GM19099 (cell line): ENCODE data around the gene DENND2A.

Experiments used
- POLR2A ChIP-seq: IDR thresholded peaks from 3 replicates; pipeline ENCODE4 v1.6.1; 2011; ENCODE audit warnings: low read depth; ENCODE audit not compliant: insufficient read length; ENCODE audit errors: extremely low read depth

The DENND2A gene

DNA sequence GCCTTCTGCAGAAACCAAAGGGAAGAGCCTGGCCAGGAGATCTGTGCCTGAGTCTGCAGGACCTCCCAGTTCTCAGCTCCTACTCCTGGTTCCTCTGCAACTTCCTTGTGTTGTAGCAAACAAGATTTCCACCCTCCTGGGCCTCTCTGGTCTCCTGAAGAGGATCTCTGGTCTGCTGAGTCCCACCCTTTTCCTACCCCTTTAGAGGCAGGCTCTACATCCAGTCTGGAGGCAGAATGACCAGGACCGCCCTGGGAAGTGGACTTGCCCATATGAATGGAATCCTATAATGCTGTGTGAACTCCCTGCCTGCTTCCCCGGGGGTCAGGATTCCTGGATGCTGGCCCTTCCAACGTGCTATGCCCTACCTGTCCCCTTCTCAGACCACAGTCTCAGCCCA lies 3.2 kb downstream of the DENND2A start:
- TF ChIP-seq POLR2A, result no peak

DNA sequence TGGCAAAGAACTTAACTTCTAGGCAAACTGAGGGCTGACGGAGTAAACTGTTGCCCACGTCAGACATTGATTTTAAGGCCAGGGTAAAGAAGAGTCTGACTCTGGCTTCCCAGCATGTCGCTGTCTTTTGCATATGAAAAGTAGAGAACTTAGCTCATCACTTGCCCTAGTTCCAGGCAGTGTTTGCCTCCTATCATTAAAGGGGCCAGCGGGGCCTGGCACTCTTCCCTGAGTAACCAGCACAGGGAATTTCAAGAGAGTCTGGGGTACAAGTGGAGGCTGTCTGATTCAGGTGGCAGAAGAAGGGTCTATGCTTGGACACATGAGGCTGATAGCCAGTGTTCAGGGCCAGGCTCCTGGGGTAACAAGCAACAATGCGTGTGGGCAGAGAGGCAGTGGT lies 4.8 kb downstream of the DENND2A start:
- no peak for TF ChIP-seq POLR2A

DNA sequence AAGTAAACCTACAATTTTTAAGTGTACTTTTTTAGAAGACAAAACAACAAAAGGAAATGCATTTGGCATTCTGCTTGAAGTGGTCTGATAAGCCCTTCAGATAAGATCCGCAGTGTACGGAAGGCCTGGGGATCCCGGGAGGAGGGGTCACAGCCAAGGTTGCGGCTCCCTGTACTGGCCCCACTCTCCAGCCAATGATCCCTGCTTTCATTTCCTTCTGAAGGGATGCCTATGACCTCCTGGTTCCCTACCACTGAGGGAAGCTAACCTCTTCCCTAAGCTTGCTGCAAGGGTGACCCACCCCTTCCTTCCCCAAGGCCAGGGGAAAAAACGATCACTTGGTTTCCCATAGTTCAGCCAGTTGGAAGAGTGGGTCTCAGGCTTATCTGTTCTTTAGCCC lies 5.3 kb downstream of the DENND2A start:
- no peak for TF ChIP-seq POLR2A

DNA sequence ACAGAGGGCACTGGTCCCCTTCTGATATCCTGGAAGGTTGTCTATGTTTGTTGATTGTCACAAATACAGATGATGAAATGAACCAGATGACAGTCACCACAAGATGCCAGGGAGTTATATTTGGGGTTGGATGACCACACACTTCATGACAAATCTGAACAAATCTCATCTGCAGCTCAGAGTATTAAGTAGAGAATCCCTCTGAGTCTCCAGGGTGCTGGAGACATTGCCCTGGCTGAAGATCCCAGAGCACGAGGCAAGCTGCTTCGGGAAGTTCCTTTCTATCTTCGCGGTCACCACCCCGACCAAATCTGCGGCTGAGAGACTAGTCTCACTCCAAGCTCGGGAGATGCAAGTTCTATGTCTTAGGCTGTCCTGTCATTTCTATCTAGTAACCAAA lies 9.0 kb downstream of the DENND2A start:
- no peak for TF ChIP-seq POLR2A

DNA sequence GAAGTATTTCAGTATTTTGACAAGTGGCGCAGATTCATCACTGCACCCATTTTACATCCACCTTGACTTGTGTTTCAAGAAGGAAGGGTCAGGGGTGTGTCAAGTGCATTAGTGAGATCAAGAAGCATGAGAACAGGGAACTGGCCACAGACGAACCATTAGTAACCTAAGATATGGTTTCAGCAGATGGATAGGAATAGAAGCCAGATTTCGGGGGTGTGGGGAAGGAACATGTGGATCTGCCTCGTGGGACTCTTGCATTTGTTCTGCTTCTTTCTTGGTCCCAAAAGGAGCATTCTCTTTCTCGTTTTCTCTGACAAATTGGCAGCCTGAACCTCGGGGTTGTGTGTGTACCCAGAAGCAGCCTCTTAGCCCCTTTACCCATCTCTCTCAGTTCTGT lies 9.6 kb downstream of the DENND2A start:
- TF ChIP-seq POLR2A, result no peak

DNA sequence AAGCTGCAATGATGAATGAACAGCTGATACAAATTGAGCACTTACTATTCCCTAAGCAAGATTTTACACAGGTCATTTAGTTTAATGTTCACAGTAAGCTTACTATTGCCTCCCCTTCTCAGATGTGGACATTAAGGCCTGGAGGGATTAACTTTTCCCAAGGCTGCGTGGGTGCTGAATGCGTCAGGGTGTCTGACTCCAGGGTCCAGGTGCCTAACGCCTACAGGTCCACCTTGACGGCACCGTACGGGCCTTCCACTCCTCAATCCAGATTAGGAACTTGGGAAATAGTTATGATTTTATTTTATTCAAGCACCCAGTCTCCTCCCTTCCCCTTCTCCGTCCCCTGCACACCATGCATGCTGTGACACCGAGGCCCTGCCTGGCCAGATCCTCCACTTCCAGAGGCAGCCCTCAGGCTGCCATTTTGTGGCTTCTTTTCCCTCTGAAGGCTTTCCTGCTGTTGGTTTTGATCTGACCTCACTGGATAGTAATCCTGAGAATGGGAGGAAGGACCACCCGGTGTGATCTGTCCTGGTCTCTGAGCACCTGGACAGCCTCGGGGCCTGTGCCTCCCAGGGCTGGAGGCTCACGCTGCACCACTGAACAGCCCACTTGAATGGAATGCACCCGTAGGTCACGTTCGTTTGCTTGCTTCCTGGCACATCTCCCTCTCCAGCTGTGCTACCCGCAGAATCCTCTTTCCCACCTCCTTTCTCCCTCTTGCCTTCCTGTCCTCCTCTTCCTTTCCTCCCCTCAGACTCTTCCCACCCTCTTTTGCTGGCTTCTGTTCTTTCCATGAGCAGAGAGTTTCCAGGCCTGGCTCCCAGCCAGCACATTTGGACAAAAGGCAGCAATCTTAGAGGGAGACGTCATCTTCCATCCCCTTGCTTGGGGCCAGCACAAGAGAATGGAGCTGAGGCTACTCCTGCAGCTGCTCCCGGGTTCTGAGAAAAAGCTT lies 14.4 kb downstream of the DENND2A start:
- TF ChIP-seq POLR2A, result no peak

DNA sequence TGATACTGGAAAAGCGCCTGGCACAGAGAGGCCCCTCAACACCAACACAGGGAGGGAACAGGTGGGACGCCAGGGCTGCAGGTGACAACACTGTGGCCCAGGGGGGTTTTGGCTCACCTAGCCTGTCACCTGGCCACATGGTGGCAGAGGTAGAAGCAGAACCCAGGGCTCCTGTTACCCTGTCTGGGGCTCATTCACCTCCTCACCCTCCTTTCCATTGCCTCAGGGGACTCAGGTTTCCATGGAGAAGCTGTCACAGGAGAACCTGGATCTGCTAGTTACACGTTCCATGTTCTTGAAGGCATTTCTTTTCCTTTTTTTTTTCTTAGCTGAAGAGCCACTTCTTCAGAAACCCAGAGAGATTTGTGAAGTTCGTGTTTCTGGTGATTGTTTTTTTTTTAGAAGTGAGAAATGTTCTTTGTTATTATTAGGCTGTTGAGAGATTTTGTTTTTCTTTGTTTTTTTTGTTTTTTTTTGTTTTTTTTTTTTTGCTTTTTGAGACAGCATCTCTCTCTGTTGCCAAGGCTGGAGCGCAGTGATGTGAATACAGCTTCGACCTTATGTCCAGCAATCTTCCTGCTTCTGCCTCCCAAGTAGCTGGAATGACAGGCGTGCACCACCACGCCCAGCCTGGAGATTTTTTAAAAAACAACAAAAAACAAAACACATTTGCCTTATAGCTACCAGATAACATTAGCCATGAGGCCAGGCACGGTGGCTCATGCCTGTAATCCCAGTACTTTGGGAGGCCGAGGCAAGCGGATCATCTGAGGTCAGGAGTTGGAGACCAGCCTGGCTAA lies 16.0 kb downstream of the DENND2A start:
- no peak for TF ChIP-seq POLR2A

DNA sequence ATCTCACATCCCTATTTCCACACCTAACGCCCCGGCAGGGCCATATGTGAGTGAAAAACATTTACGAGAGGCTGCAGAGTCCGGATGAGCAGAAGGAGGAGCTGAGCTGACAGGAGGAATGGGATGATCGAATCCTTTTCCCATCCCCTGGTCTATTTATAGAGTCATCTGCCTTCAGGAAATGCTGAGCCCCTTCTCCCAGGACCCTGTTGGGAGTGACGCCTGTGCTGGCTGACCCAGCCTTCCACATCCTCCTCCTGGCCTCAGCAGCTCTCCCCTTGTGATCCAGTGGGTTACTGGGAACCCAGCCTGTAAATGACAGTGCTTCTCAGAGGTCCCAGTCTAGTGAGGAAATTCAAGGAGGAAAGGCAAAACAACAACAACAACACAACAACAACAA lies 16.6 kb downstream of the DENND2A start:
- TF ChIP-seq POLR2A, result no peak

DNA sequence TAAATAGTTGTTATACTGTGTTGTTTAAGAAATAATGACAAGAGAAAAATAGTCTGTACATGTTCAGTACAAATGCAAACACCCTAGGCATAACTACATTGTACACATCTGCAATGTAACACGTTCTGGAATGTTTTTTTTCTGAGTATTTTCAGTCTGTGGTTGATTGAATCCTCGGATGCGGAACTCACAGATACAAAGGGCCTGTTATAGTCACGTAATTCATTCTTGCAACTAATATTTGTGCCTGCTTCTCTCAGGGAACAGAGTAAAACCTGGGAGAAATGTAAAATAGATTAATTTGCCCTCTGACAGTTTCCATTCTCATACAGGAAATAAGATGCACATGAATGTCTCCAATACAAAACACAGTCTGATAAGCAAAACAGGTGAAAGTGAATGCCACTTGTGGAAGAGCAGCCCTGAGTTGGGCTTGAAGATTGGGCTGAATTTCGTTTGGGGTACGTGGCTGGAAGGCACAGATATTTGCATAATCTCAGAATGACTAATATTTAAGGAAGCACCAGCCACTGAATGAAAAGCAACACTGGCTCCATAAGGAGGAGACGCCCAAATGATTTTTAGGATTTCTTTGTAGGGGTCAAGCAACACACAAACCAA lies 19.1 kb downstream of the DENND2A start:
- TF ChIP-seq POLR2A, result no peak

DNA sequence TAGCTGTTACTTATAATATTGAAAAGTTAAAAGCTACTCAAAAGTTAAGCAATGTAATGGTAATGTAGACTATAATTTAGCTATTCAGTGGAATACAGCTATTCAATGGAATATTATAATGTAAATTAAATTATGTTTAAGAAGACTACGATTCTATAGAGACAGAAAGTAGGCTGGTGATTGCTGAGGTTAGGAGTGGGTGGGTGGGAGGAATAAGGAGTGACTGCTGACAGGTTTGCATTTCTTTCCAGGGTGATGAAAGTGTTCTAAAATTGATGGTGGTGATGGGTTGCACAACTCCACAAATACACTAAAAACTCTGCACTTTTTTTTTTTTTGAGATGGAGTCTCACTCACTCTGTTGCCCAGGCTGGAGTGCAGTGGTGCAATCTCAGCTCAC lies 21.4 kb downstream of the DENND2A start:
- no peak for TF ChIP-seq POLR2A

DNA sequence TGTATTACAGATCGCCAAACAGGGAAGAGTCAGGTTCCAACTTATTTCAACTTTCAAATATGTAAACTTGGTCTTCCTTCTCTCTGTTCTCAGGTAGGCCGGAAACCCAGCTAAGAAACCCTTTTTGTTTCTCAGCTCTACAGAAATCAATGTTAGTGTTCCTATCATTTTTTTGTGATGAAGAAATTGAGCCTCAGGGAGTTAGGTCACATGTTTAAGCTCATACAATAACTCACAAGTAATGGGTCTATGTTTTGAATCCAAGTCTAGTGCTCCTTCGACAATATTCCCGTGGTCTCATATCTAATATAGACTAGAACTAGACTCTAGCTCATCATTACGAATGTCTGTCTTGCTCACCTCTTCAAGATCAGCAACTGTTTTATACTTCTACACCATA lies 22.3 kb downstream of the DENND2A start:
- TF ChIP-seq POLR2A, result no peak

DNA sequence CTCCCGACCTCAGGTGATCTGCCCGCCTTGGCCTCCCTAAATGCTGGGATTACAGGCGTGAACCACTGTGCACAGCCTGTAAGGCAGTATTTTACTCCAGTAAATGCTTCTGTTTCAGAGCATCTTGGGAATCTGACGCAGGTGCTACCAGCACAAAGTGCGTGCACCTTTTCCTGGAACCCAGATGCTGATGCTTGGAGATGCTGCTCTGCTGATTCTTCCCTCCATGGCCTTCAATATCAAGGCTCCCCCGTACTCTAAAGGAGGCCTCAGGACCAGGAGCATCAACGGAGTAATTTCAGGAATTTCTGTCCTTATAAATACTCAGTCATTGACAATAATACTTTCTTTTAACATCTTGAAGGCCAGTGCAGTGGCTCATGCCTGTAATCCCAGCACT lies 23.5 kb downstream of the DENND2A start:
- TF ChIP-seq POLR2A, result no peak

DNA sequence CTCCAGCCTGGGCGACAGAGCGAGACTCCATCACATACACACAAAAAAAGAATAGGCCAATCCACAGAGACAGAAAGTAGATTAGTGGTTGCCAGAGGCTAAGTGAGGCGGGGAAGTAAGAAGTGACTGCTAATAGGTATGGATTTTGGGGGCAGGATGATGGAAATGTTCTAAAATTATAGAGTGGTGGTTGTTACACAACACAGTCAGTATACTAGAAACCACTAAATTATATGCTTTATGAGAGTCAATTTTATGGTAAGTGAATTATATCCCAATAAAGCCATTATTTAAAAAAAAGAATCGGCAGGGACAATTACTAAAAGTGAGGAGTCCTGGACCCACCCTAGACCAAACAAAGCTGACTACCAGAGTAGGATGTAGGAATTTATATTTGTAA lies 24.3 kb downstream of the DENND2A start:
- TF ChIP-seq POLR2A, result no peak

DNA sequence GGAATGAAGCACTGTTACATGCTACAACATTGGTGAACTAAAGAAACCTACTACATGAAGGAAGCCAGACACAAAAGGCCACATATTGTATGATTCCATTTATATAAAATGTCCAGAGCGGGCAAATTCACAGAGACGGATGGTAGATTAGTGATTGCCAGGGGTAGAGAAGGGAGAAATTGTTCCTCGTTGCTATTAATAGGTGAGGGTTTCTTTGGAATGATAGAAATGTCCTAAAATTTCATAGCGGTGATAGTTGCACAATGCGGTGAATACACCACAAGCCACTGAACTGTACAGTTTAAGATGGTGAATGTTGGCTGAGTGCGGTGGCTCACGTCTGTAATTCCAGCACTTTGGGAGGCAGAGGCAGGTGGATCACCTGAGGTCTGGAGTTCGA lies 29.0 kb downstream of the DENND2A start:
- no peak for TF ChIP-seq POLR2A
